IMR-90 (cell line): ENCODE results near the gene VPS41. TPM values are rescaled to one million over a fixed set of nuclear protein-coding genes. Genes with fewer than 3 reads are reported as not detected.
A peak's percentile ranks its signal among the peaks of the same experiment; 100 is the strongest.

Source experiments
- ATAC-seq: fragments of 200-7000 bp; cut with Tn5 transposase; 2 replicates; pipeline ENCODE4 v1.9.1; 2020; ENCODE audit warnings: low read depth, mild to moderate bottlenecking, moderate library complexity
- Bru-seq: library from RNA; stranded (reverse); fragments of 400-500 nt; gene quantifications from one replicate; lab custom pipeline; 2021; lab: Mats Ljungman, UMichigan
- BruChase-seq, 2 experiments: library from RNA; stranded (reverse); fragments of 400-500 nt; gene quantifications; one replicate each; lab custom pipeline; 2021; lab: Mats Ljungman, UMichigan
- BruUV-seq: library from RNA; stranded (reverse); fragments of 400-500 nt; replicated peaks from 2 replicates; lab custom pipeline; 2021; lab: Mats Ljungman, UMichigan
- CTCF ChIA-PET: fragments of 300-600 bp; formaldehyde crosslinking; extraction: SDS; loops from one replicate; lab custom pipeline; 2021; ENCODE audit warnings: antibody characterized with exemption; lab: Yijun Ruan, JAX
- POLR2A ChIA-PET: fragments of 300-600 bp; sonication (Branson Sonifier 250); formaldehyde crosslinking; loops from one replicate; lab custom pipeline; 2022; ENCODE audit warnings: antibody characterized with exemption; ENCODE audit not compliant: unreplicated experiment; lab: Charles Lee
- DNase-seq: peaks from one replicate; pipeline ENCODE4 v3.0.0; 2013
- H2AFZ ChIP-seq: replicated peaks from 2 replicates; pipeline ENCODE3; 2013; ENCODE audit warnings: low read length, mild to moderate bottlenecking; ENCODE audit not compliant: poor library complexity
- H2AK5ac ChIP-seq: 2 replicates; pipeline ENCODE4 v1.6.1; 2013; ENCODE audit warnings: low read depth, low read length, inconsistent platforms
- H2AK9ac ChIP-seq: replicated peaks from 2 replicates; pipeline ENCODE3; 2013; ENCODE audit warnings: mild to moderate bottlenecking, low read depth, low read length, moderate library complexity; ENCODE audit not compliant: poor library complexity
- H2BK120ac ChIP-seq: 2 replicates; pipeline ENCODE4 v1.6.1; 2013; ENCODE audit warnings: low read depth, low read length, inconsistent platforms
- H2BK15ac ChIP-seq: 3 replicates; pipeline ENCODE4 v1.6.1; 2013; ENCODE audit warnings: low read depth, low read length, inconsistent platforms
- H2BK20ac ChIP-seq: 2 replicates; pipeline ENCODE4 v1.6.1; 2013; ENCODE audit warnings: low read depth, mild to moderate bottlenecking, inconsistent platforms, low read length, moderate library complexity
- H2BK5ac ChIP-seq: 2 replicates; pipeline ENCODE4 v1.6.1; 2013; ENCODE audit warnings: mild to moderate bottlenecking, low read depth, low read length, inconsistent platforms; ENCODE audit not compliant: poor library complexity, severe bottlenecking
- H3K14ac ChIP-seq: replicated peaks from 2 replicates; pipeline ENCODE4 v1.6.1; 2013; ENCODE audit warnings: low read depth, low read length, inconsistent platforms
- H3K18ac ChIP-seq: 2 replicates; pipeline ENCODE4 v1.6.1; 2013; ENCODE audit warnings: low read depth, low read length, control low read depth
- H3K23ac ChIP-seq: 2 replicates; pipeline ENCODE4 v1.6.1; 2013; ENCODE audit warnings: low read depth, low read length, inconsistent platforms
- H3K27ac ChIP-seq: 2 replicates; pipeline ENCODE4 v1.5.1; 2013; ENCODE audit warnings: mild to moderate bottlenecking, control low read depth, low read length; ENCODE audit not compliant: insufficient read depth
- H3K27me3 ChIP-seq: 2 replicates; pipeline ENCODE4 v1.6.1; 2013; ENCODE audit warnings: low read length; ENCODE audit not compliant: control insufficient read depth, insufficient read depth
- H3K36me3 ChIP-seq: 2 replicates; pipeline ENCODE4 v1.6.1; 2013; ENCODE audit warnings: low read length, mixed read lengths; ENCODE audit not compliant: control insufficient read depth, insufficient read depth
- H3K4ac ChIP-seq: 2 replicates; pipeline ENCODE4 v1.6.1; 2013; ENCODE audit warnings: low read depth, low read length, inconsistent platforms
- H3K4me1 ChIP-seq: 2 replicates; pipeline ENCODE4 v1.6.1; 2013; ENCODE audit warnings: low read length, mixed read lengths; ENCODE audit not compliant: control insufficient read depth, insufficient read depth
- H3K4me2 ChIP-seq: 2 replicates; pipeline ENCODE4 v1.6.1; 2013; ENCODE audit warnings: low read depth, mild to moderate bottlenecking, control low read depth, low read length, moderate library complexity
- H3K4me3 ChIP-seq: 2 replicates; pipeline ENCODE4 v1.5.1; 2013; ENCODE audit warnings: low read depth, mild to moderate bottlenecking, control low read depth, low read length, moderate library complexity; ENCODE audit not compliant: insufficient read depth
- H3K56ac ChIP-seq: 2 replicates; pipeline ENCODE4 v1.6.1; 2013; ENCODE audit warnings: low read length, inconsistent platforms; ENCODE audit not compliant: insufficient read depth; ENCODE audit errors: extremely low read depth
- H3K79me1 ChIP-seq, 2 experiments: 2 replicates each; pipeline ENCODE4 v1.6.1; 2013; ENCODE audit warnings: low read length in 2 of 2, inconsistent platforms in 1 of 2, low read depth in 1 of 2
- H3K9ac ChIP-seq: 2 replicates; pipeline ENCODE4 v1.6.1; 2013; ENCODE audit warnings: low read depth, low read length, control low read depth
- H3K9me1 ChIP-seq: 2 replicates; pipeline ENCODE4 v1.6.1; 2013; ENCODE audit warnings: low read length, inconsistent platforms; ENCODE audit not compliant: insufficient read depth
- H3K9me3 ChIP-seq: 2 replicates; pipeline ENCODE4 v1.6.1; 2013; ENCODE audit warnings: low read length; ENCODE audit not compliant: control insufficient read depth, insufficient read depth
- H4K20me1 ChIP-seq: 2 replicates; pipeline ENCODE4 v1.6.1; 2013; ENCODE audit warnings: low read length, inconsistent platforms; ENCODE audit not compliant: insufficient read depth
- H4K5ac ChIP-seq: 2 replicates; pipeline ENCODE4 v1.6.1; 2013; ENCODE audit warnings: mild to moderate bottlenecking, low read depth, low read length, control low read depth
- H4K8ac ChIP-seq, 2 experiments: 2 replicates each; pipeline ENCODE4 v1.6.1; 2013; ENCODE audit warnings: low read depth in 2 of 2, low read length in 2 of 2, control low read depth in 1 of 2, inconsistent platforms in 1 of 2
- H4K91ac ChIP-seq: 2 replicates; pipeline ENCODE4 v1.6.1; 2013; ENCODE audit warnings: low read depth, low read length, inconsistent platforms; ENCODE audit not compliant: insufficient read depth
- FOS ChIP-seq: fragments of 150-350 bp; IDR thresholded peaks from 2 replicates; pipeline ENCODE4 v1.6.1; 2016; ENCODE audit warnings: low read depth, low read length
- MAFK ChIP-seq: IDR thresholded peaks from 2 replicates; pipeline ENCODE4 v1.6.1; 2012; ENCODE audit warnings: low read depth, low read length, improper control_type of control experiment
- MXI1 ChIP-seq: IDR thresholded peaks from 2 replicates; pipeline ENCODE4 v1.6.1; 2012; ENCODE audit warnings: low read depth, mild to moderate bottlenecking, low read length, moderate library complexity, borderline replicate concordance
- NFE2L2 ChIP-seq: fragments of 150-350 bp; IDR thresholded peaks from 2 replicates; pipeline ENCODE4 v1.6.1; 2016; ENCODE audit warnings: low read depth, mild to moderate bottlenecking, low read length
- RAD21 ChIP-seq: IDR thresholded peaks from 2 replicates; pipeline ENCODE4 v1.6.1; 2012; ENCODE audit warnings: low read length, improper control_type of control experiment
- RCOR1 ChIP-seq: IDR thresholded peaks from 2 replicates; pipeline ENCODE4 v1.6.1; 2012; ENCODE audit warnings: mild to moderate bottlenecking, low read length, improper control_type of control experiment; ENCODE audit not compliant: insufficient replicate concordance
- RFX5 ChIP-seq: IDR thresholded peaks from 2 replicates; pipeline ENCODE4 v1.8.0; 2012; ENCODE audit warnings: low read depth, mild to moderate bottlenecking, low read length, moderate library complexity
- USF2 ChIP-seq: fragments of 150-350 bp; IDR thresholded peaks from 2 replicates; pipeline ENCODE4 v1.6.1; 2017; ENCODE audit warnings: mild to moderate bottlenecking, antibody characterized with exemption, low read length, low read depth
- WGBS, 2 experiments: methylation state at CpG; one replicate each; pipeline versions ENCODE4 v1.1.5 to v1.1.7; 2013; ENCODE audit warnings: missing lambda C conversion rate in 2 of 2; ENCODE audit not compliant: insufficient read length in 1 of 2; ENCODE audit errors: extremely low coverage in 2 of 2; 5-methylcytosine and 5-hydroxymethylcytosine counted together
- dilution Hi-C: fragments of 300-500 bp; cut with HindIII; formaldehyde crosslinking; loops from one replicate; pipeline ENCODE4 v1.14.3; 2018; ENCODE audit warnings: low sequenced_read_pairs; ENCODE audit not compliant: unreplicated experiment
- in situ Hi-C: fragments of 300-500 bp; cut with MboI; formaldehyde crosslinking; loops from 3 replicates; pipeline ENCODE4 v1.14.3; 2019; ENCODE audit warnings: low sequenced_read_pairs, inconsistent platforms, mixed read lengths
- intact Hi-C: fragments of 100-400 bp; cut with micrococcal nuclease; formaldehyde crosslinking; loops from 2 replicates; pipeline ENCODE4 v1.10.0; 2022
- long read RNA-seq: library from polyadenylated mRNA; unstranded; transcript quantifications from one replicate; pipeline ENCODE4 v2.0.0, GENCODE V29; 2021; ENCODE audit not compliant: unreplicated experiment
- polyA plus RNA-seq, 3 experiments: library from polyadenylated mRNA; depleted of rRNA; stranded (reverse); fragments of >200 nt; gene quantifications; 2 replicates each; pipeline ENCODE4 v1.2.3, GENCODE V29; 2012; ENCODE audit warnings: low replicate concordance in 1 of 3
- total RNA-seq: library from RNA; depleted of rRNA; stranded (reverse); fragments of >200 nt; gene quantifications from 2 replicates; pipeline ENCODE4 v1.2.3, GENCODE V29; 2012; rRNA removed

Gene VPS41
- total RNA-seq (28.0 and 51.9 TPM in 2 replicates), polyA plus RNA-seq (2012; rRNA removed) (11.4 and 16.0 TPM in 2 replicates), Bru-seq, nascent RNA (percentile 73 among the genes with signal in this experiment), BruChase-seq, experiment 1, labeled RNA remaining after a 6-hour chase (percentile 61 among the genes with signal in this experiment), BruChase-seq, experiment 2, labeled RNA remaining after a 2-hour chase (percentile 65 among the genes with signal in this experiment)
- 3.6 TPM in 2 replicates for polyA plus RNA-seq (2012; cell fraction: cytosol; rRNA removed)
- 6.2 and 30.2 TPM in 2 replicates for polyA plus RNA-seq (2012; cell fraction: nucleus; rRNA removed; ENCODE audit: low replicate concordance)
- long read RNA-seq, full-length matches to known transcripts: 77 of 103 reads
- long read RNA-seq, partial matches to known transcripts: 6 of 103 reads
- long read RNA-seq, other reads (novel, unspliced or antisense): 20 of 103 reads

GRCh38 chr7:38908759-38909335, at the start of gene VPS41:
Gene VPS41 (minus strand): TSS chr7:38909191. CDS start chr7:38909174, 17 bp downstream.
- Histone ChIP-seq H2AK5ac (no peak within 1 kb of the TSS), H3K9me3 (no peaks in the 10 kb centered on the region), H2BK120ac (0 out of 2 replicates have a peak within 1 kb of the TSS, but pooled peaks have one; percentile 35), H2BK20ac (no peak within 1 kb of the TSS), H3K56ac (no peak within 1 kb of the TSS; the same call in 1 of the 2 replicates), H3K27me3 (peaks cover 2% of the 10 kb centered on the region; the same call in 1 of the 2 replicates), H3K27ac (no peak within 1 kb of the TSS), H4K91ac (peak within 1 kb of the TSS; percentile 58; the same call in 1 of the 2 replicates), H3K18ac (no peak within 1 kb of the TSS), H2AFZ (peak within 1 kb of the TSS; percentile 99), H3K4me2 (peak within 1 kb of the TSS; percentile 90), H3K79me1 (peaks cover 3 to 15% of the 10 kb centered on the region in 2 experiments; a peak in 3 of 4 replicates), H3K36me3 (no peaks in the 10 kb centered on the region), H4K5ac (peak within 1 kb of the TSS; percentile 57; the same call in 1 of the 2 replicates), H3K23ac (peak within 1 kb of the TSS; percentile 80), H4K20me1 (no peaks in the 10 kb centered on the region), H3K9me1 (no peaks in the 10 kb centered on the region), H3K14ac (peak within 1 kb of the TSS; percentile 62; the same call in 1 of the 2 replicates), H2AK9ac (no peak within 1 kb of the TSS), H3K4me3 (peak within 1 kb of the TSS; percentile 60), H2BK5ac (no peak within 1 kb of the TSS), H3K4me1 (no peaks in the 10 kb centered on the region), H3K9ac (peak within 1 kb of the TSS; percentile 66), H4K8ac (peak within 1 kb of the TSS; percentile 82 to 87), H2BK15ac (no peak within 1 kb of the TSS), H3K4ac (peak within 1 kb of the TSS; percentile 59; the same call in 1 of the 2 replicates)
- peak; percentile 93 for ATAC-seq
- no TSS peak for BruUV-seq
- WGBS, 2 experiments: no CpG with 5 or more reads among the region's 20 CpGs
- DNase-seq: peak; percentile 69
- intact Hi-C loops (loop anchor here (5.0 kb wide), 1 partner anchor 112 kb away; no protein-coding TSS in a partner anchor), dilution Hi-C loops (no loop called here), in situ Hi-C loops (no loop called here)
- ChIA-PET POLR2A (interaction anchor here (1.3 kb wide), 1 partner anchor 21 kb away, joined by 4 read pairs; no protein-coding TSS in a partner anchor), CTCF (interaction anchor here (0.6 to 1.1 kb wide), 2 partner anchors 21 to 65 kb away, joined by 3 to 6 read pairs; no protein-coding TSS in a partner anchor)
- TF ChIP-seq RFX5 (no peak), USF2 (peak; percentile 94), RAD21 (no peak), RCOR1 (no peak), FOS (no peak), MXI1 (peak; percentile 33; the same call in 1 of the 2 replicates), MAFK (no peak), NFE2L2 (no peak)
